CD14-positive monocyte (primary cell): ENCODE data around the gene ZBED4. TPM values are rescaled to one million over a fixed set of nuclear protein-coding genes. Genes with fewer than 3 reads are reported as not detected.

Experiments
- DNase-seq, 3 donors: peaks; one replicate each; pipeline ENCODE4 v3.0.0-alpha.2; 2011 to 2022
- H2AFZ ChIP-seq: 2 replicates; pipeline ENCODE4 v1.6.0; 2012; ENCODE audit warnings: mild to moderate bottlenecking, low read depth, low read length, inconsistent platforms; ENCODE audit not compliant: insufficient read depth, poor library complexity, severe bottlenecking
- H3K27ac ChIP-seq, 2 donors: 1 replicate in 1 of 2; 2 replicates in 1 of 2; pipeline ENCODE4 v1.5.1; 2012 to 2013; ENCODE audit warnings: low read length in 2 of 2, control low read depth in 1 of 2, inconsistent platforms in 1 of 2, low read depth in 1 of 2, mild to moderate bottlenecking in 1 of 2
- H3K27me3 ChIP-seq, 2 donors: one replicate each; pipeline versions ENCODE4 v1.6.0 to v1.6.1; 2011 to 2013; ENCODE audit warnings: low read length in 2 of 2; ENCODE audit not compliant: control insufficient read depth in 2 of 2, insufficient read depth in 2 of 2
- H3K36me3 ChIP-seq, 2 donors: replicated peaks in 1 of 2; 1 replicate in 1 of 2; 2 replicates in 1 of 2; pipeline versions ENCODE4 v1.5.1 to v1.6.1; 2012 to 2013; ENCODE audit warnings: low read length in 2 of 2, control low read depth in 1 of 2, inconsistent platforms in 1 of 2, mild to moderate bottlenecking in 1 of 2; ENCODE audit not compliant: insufficient read depth in 2 of 2, control insufficient read depth in 1 of 2
- H3K4me1 ChIP-seq, 2 donors: 1 replicate in 1 of 2; 2 replicates in 1 of 2; pipeline versions ENCODE4 v1.5.1 to v1.6.1; 2012 to 2013; ENCODE audit warnings: low read length in 2 of 2, control low read depth in 1 of 2, inconsistent platforms in 1 of 2, mild to moderate bottlenecking in 1 of 2, moderate library complexity in 1 of 2; ENCODE audit not compliant: insufficient read depth in 2 of 2, control insufficient read depth in 1 of 2
- H3K4me2 ChIP-seq: replicated peaks from 2 replicates; pipeline ENCODE3; 2012; ENCODE audit warnings: low read length, moderate library complexity, mild to moderate bottlenecking; ENCODE audit not compliant: poor library complexity, severe bottlenecking; ENCODE audit errors: extremely low read depth
- H3K4me3 ChIP-seq, 3 experiments: fragments of 200-600 bp in 1 of 3; sonication (generic) in 1 of 3; replicated peaks in 1 of 3; 1 replicate in 2 of 3; 2 replicates in 1 of 3; pipeline ENCODE4 v1.5.1; 2011 to 2013; ENCODE audit warnings: low read length in 3 of 3, mild to moderate bottlenecking in 3 of 3, control low read depth in 2 of 3, low read depth in 2 of 3, inconsistent platforms in 1 of 3, moderate library complexity in 1 of 3
- H3K79me2 ChIP-seq: 2 replicates; pipeline ENCODE4 v1.6.0; 2012; ENCODE audit warnings: mild to moderate bottlenecking, control low read depth, inconsistent platforms, low read length, moderate library complexity; ENCODE audit not compliant: insufficient read depth
- H3K9ac ChIP-seq: 2 replicates; pipeline ENCODE4 v1.6.0; 2017; ENCODE audit warnings: low read length, mild to moderate bottlenecking; ENCODE audit not compliant: insufficient read depth, poor library complexity, severe bottlenecking
- H3K9me3 ChIP-seq, 2 donors: replicated peaks in 1 of 2; 1 replicate in 1 of 2; 2 replicates in 1 of 2; pipeline versions ENCODE4 v1.5.1 to v1.6.1; 2012 to 2013; ENCODE audit warnings: low read length in 2 of 2, control low read depth in 1 of 2; ENCODE audit not compliant: control insufficient read depth in 1 of 2, insufficient read depth in 1 of 2
- H4K20me1 ChIP-seq: 2 replicates; pipeline ENCODE4 v1.6.0; 2012; ENCODE audit warnings: mild to moderate bottlenecking, low read length, control low read depth, moderate library complexity; ENCODE audit not compliant: insufficient read depth
- H3K27ac Mint-ChIP-seq, 7 donors: one replicate each; pipeline ENCODE4 v1.8.0; 2020; ENCODE audit warnings: mild to moderate bottlenecking in 7 of 7, mixed read lengths in 7 of 7, moderate library complexity in 6 of 7, inconsistent platforms in 2 of 7
- H3K27me3 Mint-ChIP-seq, 3 donors: one replicate each; pipeline ENCODE4 v1.8.0; 2021 to 2022; ENCODE audit warnings: low read depth in 3 of 3, mild to moderate bottlenecking in 3 of 3, mixed read lengths in 3 of 3, moderate library complexity in 3 of 3, inconsistent platforms in 1 of 3
- H3K36me3 Mint-ChIP-seq, 2 donors: one replicate each; pipeline ENCODE4 v1.8.0; 2020; ENCODE audit warnings: mixed read lengths in 2 of 2, inconsistent platforms in 1 of 2, mild to moderate bottlenecking in 1 of 2
- H3K4me1 Mint-ChIP-seq: one replicate; pipeline ENCODE4 v1.8.0; 2020; ENCODE audit warnings: mild to moderate bottlenecking, mixed read lengths
- H3K4me3 Mint-ChIP-seq, 2 donors: one replicate each; pipeline ENCODE4 v1.8.0; 2020; ENCODE audit warnings: mild to moderate bottlenecking in 2 of 2, mixed read lengths in 2 of 2, moderate library complexity in 1 of 2
- H3K9me3 Mint-ChIP-seq, 7 donors: one replicate each; pipeline ENCODE4 v1.8.0; 2020 to 2022; ENCODE audit warnings: mixed read lengths in 7 of 7, mild to moderate bottlenecking in 6 of 7, moderate library complexity in 6 of 7, inconsistent platforms in 2 of 7
- WGBS: methylation state at CpG from one replicate; pipeline ENCODE4 v1.1.5; 2013; ENCODE audit warnings: missing lambda C conversion rate; ENCODE audit not compliant: insufficient coverage; 5-methylcytosine and 5-hydroxymethylcytosine counted together
- intact Hi-C, 2 donors: fragments of 100-400 bp; cut with micrococcal nuclease; formaldehyde crosslinking; loops; one replicate each; pipeline versions ENCODE4 v1.15.0 to v1.15.1; 2023
- polyA plus RNA-seq, 3 donors: library from polyadenylated mRNA; depleted of rRNA in 1 of 3; unstranded in 2 of 3; stranded (reverse) in 1 of 3; fragments of 300-500 nt in 2 of 3; fragments of >200 nt in 1 of 3; fragmentation: Illumina TruSeq in 2 of 3; gene quantifications; 1 replicate in 2 of 3; 2 replicates in 1 of 3; pipeline ENCODE4 v1.2.3, GENCODE V29; 2012 to 2021
- TF ChIP-seq, protein P1 (sequence below): fragments of 200-600 bp; IDR thresholded peaks from one replicate; pipeline ENCODE4 v1.8.0; 2022; ENCODE audit warnings: antibody characterized with exemption, mild to moderate bottlenecking

Gene ZBED4
- polyA plus RNA-seq, 3 donors: 3.8 to 8.2 (median 5.7) TPM

DNA sequence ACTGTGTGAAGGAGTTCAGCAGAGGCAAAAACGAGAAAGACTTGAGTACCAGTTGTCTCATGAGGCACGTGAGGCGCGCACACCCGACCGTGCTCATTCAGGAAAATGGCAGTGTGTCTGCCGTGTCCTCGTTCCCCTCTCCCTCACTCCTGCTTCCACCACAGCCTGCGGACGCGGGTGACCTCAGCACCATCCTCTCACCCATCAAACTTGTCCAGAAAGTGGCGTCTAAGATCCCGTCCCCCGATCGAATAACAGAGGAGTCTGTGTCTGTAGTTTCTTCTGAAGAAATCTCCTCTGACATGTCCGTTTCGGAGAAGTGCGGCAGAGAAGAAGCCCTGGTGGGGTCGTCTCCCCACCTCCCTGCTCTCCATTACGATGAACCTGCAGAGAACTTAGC, 30.4 kb downstream of the ZBED4 start:
- TF ChIP-seq, protein P1, sequence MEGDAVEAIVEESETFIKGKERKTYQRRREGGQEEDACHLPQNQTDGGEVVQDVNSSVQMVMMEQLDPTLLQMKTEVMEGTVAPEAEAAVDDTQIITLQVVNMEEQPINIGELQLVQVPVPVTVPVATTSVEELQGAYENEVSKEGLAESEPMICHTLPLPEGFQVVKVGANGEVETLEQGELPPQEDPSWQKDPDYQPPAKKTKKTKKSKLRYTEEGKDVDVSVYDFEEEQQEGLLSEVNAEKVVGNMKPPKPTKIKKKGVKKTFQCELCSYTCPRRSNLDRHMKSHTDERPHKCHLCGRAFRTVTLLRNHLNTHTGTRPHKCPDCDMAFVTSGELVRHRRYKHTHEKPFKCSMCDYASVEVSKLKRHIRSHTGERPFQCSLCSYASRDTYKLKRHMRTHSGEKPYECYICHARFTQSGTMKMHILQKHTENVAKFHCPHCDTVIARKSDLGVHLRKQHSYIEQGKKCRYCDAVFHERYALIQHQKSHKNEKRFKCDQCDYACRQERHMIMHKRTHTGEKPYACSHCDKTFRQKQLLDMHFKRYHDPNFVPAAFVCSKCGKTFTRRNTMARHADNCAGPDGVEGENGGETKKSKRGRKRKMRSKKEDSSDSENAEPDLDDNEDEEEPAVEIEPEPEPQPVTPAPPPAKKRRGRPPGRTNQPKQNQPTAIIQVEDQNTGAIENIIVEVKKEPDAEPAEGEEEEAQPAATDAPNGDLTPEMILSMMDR: no peak
- Histone ChIP-seq H3K4me2 (no peak overlapping the region), H3K9ac (no peak overlapping the region), H3K36me3 (peaks cover 37 to 68% of the 10 kb centered on the region in 2 donors), H2AFZ (no peak overlapping the region), H3K79me2 (peaks cover 83% of the 10 kb centered on the region), H3K4me1 (no peaks in the 10 kb centered on the region), H3K27me3 (no peaks in the 10 kb centered on the region), H4K20me1 (peaks cover 32% of the 10 kb centered on the region), H3K4me3 (no peak overlapping the region), H3K9me3 (peaks cover 20 to 54% of the 10 kb centered on the region in 2 donors), H3K27ac (no peak overlapping the region)
- intact Hi-C loops: no loop called here
- no peak for DNase-seq
- no peak overlapping the region for H3K4me3 Mint-ChIP-seq
- H3K4me1 Mint-ChIP-seq: peaks cover 10% of the 10 kb centered on the region
- H3K36me3 Mint-ChIP-seq: peaks cover 60 to 74% of the 10 kb centered on the region in 2 donors
- peaks cover 0 to 2% (median 0%) of the 10 kb centered on the region in 3 donors for H3K27me3 Mint-ChIP-seq
- H3K9me3 Mint-ChIP-seq: peaks cover 15 to 54% (median 36%) of the 10 kb centered on the region in 7 donors
- no peak overlapping the region for H3K27ac Mint-ChIP-seq
- 92% methylated on average over 9 of the region's 20 CpGs for WGBS

DNA sequence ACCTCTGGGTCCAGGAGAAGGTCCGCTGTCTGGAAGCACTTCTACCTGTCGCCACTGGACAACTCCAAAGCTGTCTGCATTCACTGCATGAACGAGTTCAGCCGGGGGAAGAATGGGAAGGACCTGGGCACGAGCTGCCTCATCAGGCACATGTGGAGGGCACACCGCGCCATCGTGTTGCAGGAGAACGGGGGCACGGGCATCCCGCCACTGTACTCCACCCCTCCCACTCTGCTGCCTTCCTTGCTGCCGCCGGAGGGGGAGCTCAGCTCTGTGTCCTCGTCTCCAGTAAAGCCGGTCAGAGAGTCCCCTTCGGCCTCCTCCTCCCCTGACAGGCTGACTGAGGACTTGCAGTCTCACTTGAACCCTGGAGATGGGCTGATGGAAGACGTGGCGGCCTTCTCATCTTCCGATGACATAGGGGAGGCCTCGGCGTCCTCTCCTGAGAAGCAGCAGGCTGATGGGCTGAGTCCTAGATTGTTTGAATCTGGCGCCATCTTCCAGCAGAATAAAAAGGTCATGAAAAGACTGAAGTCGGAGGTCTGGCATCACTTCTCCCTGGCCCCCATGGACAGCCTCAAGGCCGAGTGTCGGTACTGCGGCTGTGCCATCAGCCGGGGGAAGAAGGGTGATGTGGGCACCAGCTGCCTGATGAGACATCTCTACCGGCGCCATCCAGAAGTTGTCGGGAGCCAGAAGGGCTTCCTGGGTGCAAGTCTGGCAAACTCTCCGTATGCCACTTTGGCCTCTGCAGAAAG, 31.0 kb downstream of the ZBED4 start:
- Mint-ChIP-seq H3K27me3 (peaks cover 0 to 2% (median 0%) of the 10 kb centered on the region in 3 donors), H3K4me3 (no peak overlapping the region)
- 93% methylated on average over 29 of the region's 31 CpGs for WGBS

More for the DNA sequence above, 31.0 kb downstream of the ZBED4 start:
- H3K79me2 ChIP-seq: peaks cover 78% of the 10 kb centered on the region
- H3K4me1 ChIP-seq: no peaks in the 10 kb centered on the region
- H3K27me3 ChIP-seq: no peaks in the 10 kb centered on the region
- H3K36me3 Mint-ChIP-seq: peaks cover 66 to 80% of the 10 kb centered on the region in 2 donors
- H3K9me3 Mint-ChIP-seq: peaks cover 20 to 58% (median 40%) of the 10 kb centered on the region in 7 donors
- H4K20me1 ChIP-seq: peaks cover 32% of the 10 kb centered on the region
- DNase-seq: no peak
- peaks cover 10% of the 10 kb centered on the region for H3K4me1 Mint-ChIP-seq
- no peak overlapping the region for H3K27ac ChIP-seq
- H2AFZ ChIP-seq: no peak overlapping the region
- TF ChIP-seq, protein P1: no peak
- no peak overlapping the region for H3K27ac Mint-ChIP-seq
- peaks cover 37 to 74% of the 10 kb centered on the region in 2 donors for H3K36me3 ChIP-seq
- H3K4me2 ChIP-seq: no peak overlapping the region
- intact Hi-C loops: no loop called here
- peaks cover 26 to 57% of the 10 kb centered on the region in 2 donors for H3K9me3 ChIP-seq
- H3K4me3 ChIP-seq: no peak overlapping the region
- H3K9ac ChIP-seq: no peak overlapping the region
